ENCODE results near the gene ORM2.

Gene ORM2

GRCh38 chr9:114294664-114295063 lies 35.0 kb upstream of the ORM2 start:
- Histone ChIP-seq H3K9me3 (ENCODE audit: control insufficient read depth, low read length) (no peaks in the 10 kb centered on the region), H3K36me3 (ENCODE audit: control insufficient read depth, insufficient read depth, low read length) (peaks cover 21% of the 10 kb centered on the region), H3K4me3 (ENCODE audit: insufficient read depth, low read depth, low read length) (no peak overlapping the region)

GRCh38 chr9:114296338-114296737 lies 33.3 kb upstream of the ORM2 start:
- no peaks in the 10 kb centered on the region for H3K27me3 ChIP-seq (ENCODE audit: control insufficient read depth, insufficient read depth, low read length, poor library complexity, severe bottlenecking)
- no peak overlapping the region for H3K4me3 ChIP-seq (ENCODE audit: insufficient read depth, low read depth, low read length)
- 100% methylated on average over 1 of the region's 1 CpG; no CpG with 5 or more reads in 1 of the 2 experiments for WGBS, 2 experiments
- peaks cover 21% of the 10 kb centered on the region for H3K36me3 ChIP-seq (ENCODE audit: control insufficient read depth, insufficient read depth, low read length)
- H3K27ac ChIP-seq (ENCODE audit: insufficient read depth, low read depth, low read length, poor library complexity, severe bottlenecking): no peak overlapping the region
- H3K9me3 ChIP-seq (ENCODE audit: control insufficient read depth, low read length): no peaks in the 10 kb centered on the region
- no peaks in the 10 kb centered on the region for H3K4me1 ChIP-seq (ENCODE audit: control insufficient read depth, insufficient read depth, low read length)

More at GRCh38 chr9:114294664-114295063, 35.0 kb upstream of the ORM2 start:
- Histone ChIP-seq H3K4me1 (ENCODE audit: control insufficient read depth, insufficient read depth, low read length) (no peaks in the 10 kb centered on the region), H3K27me3 (ENCODE audit: control insufficient read depth, insufficient read depth, low read length, poor library complexity, severe bottlenecking) (no peaks in the 10 kb centered on the region), H3K27ac (ENCODE audit: insufficient read depth, low read depth, low read length, poor library complexity, severe bottlenecking) (no peak overlapping the region)

- H3K4me3 ChIP-seq (ENCODE audit: insufficient read depth, low read depth, low read length): no peak overlapping the region
- no peaks in the 10 kb centered on the region for H3K4me1 ChIP-seq (ENCODE audit: control insufficient read depth, insufficient read depth, low read length)
- WGBS, 2 experiments: 93 to 94% methylated on average over 15 of the region's 15 CpGs
- no peaks in the 10 kb centered on the region for H3K27me3 ChIP-seq (ENCODE audit: control insufficient read depth, insufficient read depth, low read length, poor library complexity, severe bottlenecking)
- no peak overlapping the region for H3K27ac ChIP-seq (ENCODE audit: insufficient read depth, low read depth, low read length, poor library complexity, severe bottlenecking)
- peaks cover 16% of the 10 kb centered on the region for H3K36me3 ChIP-seq (ENCODE audit: control insufficient read depth, insufficient read depth, low read length)
- H3K9me3 ChIP-seq (ENCODE audit: control insufficient read depth, low read length): no peaks in the 10 kb centered on the region
These were observed 30.1 kb upstream of the ORM2 start for GRCh38 chr9:114299286-114300152.

GRCh38 chr9:114300153-114300845 lies 29.4 kb upstream of the ORM2 start:
- H3K36me3 ChIP-seq (ENCODE audit: control insufficient read depth, insufficient read depth, low read length): peaks cover 9% of the 10 kb centered on the region
- 92% methylated on average over 4 of the region's 4 CpGs for WGBS, 2 experiments

GRCh38 chr9:114300846-114301797 lies 28.5 kb upstream of the ORM2 start:
- H3K36me3 ChIP-seq (ENCODE audit: control insufficient read depth, insufficient read depth, low read length): peaks cover 5% of the 10 kb centered on the region
- no peak overlapping the region for H3K4me3 ChIP-seq (ENCODE audit: insufficient read depth, low read depth, low read length)
- WGBS, 2 experiments: 93 to 94% methylated on average over 31 of the region's 31 CpGs
- H3K4me1 ChIP-seq (ENCODE audit: control insufficient read depth, insufficient read depth, low read length): no peaks in the 10 kb centered on the region
- no peaks in the 10 kb centered on the region for H3K27me3 ChIP-seq (ENCODE audit: control insufficient read depth, insufficient read depth, low read length, poor library complexity, severe bottlenecking)
- no peaks in the 10 kb centered on the region for H3K9me3 ChIP-seq (ENCODE audit: control insufficient read depth, low read length)
- no peak overlapping the region for H3K27ac ChIP-seq (ENCODE audit: insufficient read depth, low read depth, low read length, poor library complexity, severe bottlenecking)

More at GRCh38 chr9:114300153-114300845, 29.4 kb upstream of the ORM2 start:
- Histone ChIP-seq H3K27ac (ENCODE audit: insufficient read depth, low read depth, low read length, poor library complexity, severe bottlenecking) (no peak overlapping the region), H3K9me3 (ENCODE audit: control insufficient read depth, low read length) (no peaks in the 10 kb centered on the region), H3K4me3 (ENCODE audit: insufficient read depth, low read depth, low read length) (no peak overlapping the region), H3K4me1 (ENCODE audit: control insufficient read depth, insufficient read depth, low read length) (no peaks in the 10 kb centered on the region), H3K27me3 (ENCODE audit: control insufficient read depth, insufficient read depth, low read length, poor library complexity, severe bottlenecking) (no peaks in the 10 kb centered on the region)

GRCh38 chr9:114301798-114302565 lies 27.7 kb upstream of the ORM2 start:
- Histone ChIP-seq H3K36me3 (ENCODE audit: control insufficient read depth, insufficient read depth, low read length) (peaks cover 5% of the 10 kb centered on the region), H3K9me3 (ENCODE audit: control insufficient read depth, low read length) (no peaks in the 10 kb centered on the region), H3K27me3 (ENCODE audit: control insufficient read depth, insufficient read depth, low read length, poor library complexity, severe bottlenecking) (no peaks in the 10 kb centered on the region), H3K27ac (ENCODE audit: insufficient read depth, low read depth, low read length, poor library complexity, severe bottlenecking) (no peak overlapping the region), H3K4me1 (ENCODE audit: control insufficient read depth, insufficient read depth, low read length) (no peaks in the 10 kb centered on the region), H3K4me3 (ENCODE audit: insufficient read depth, low read depth, low read length) (no peak overlapping the region)
- WGBS, 2 experiments: 87 to 91% methylated on average over 15 of the region's 15 CpGs

- H3K4me1 ChIP-seq (ENCODE audit: control insufficient read depth, insufficient read depth, low read length): no peaks in the 10 kb centered on the region
- H3K27me3 ChIP-seq (ENCODE audit: control insufficient read depth, insufficient read depth, low read length, poor library complexity, severe bottlenecking): no peaks in the 10 kb centered on the region
- no peak overlapping the region for H3K27ac ChIP-seq (ENCODE audit: insufficient read depth, low read depth, low read length, poor library complexity, severe bottlenecking)
- H3K4me3 ChIP-seq (ENCODE audit: insufficient read depth, low read depth, low read length): no peak overlapping the region
- no peaks in the 10 kb centered on the region for H3K36me3 ChIP-seq (ENCODE audit: control insufficient read depth, insufficient read depth, low read length)
- WGBS, 2 experiments: 82 to 87% methylated on average over 6 of the region's 6 CpGs
- no peaks in the 10 kb centered on the region for H3K9me3 ChIP-seq (ENCODE audit: control insufficient read depth, low read length)
These were observed 26.9 kb upstream of the ORM2 start for GRCh38 chr9:114302727-114303126.

GRCh38 chr9:114303571-114303970 lies 26.1 kb upstream of the ORM2 start:
- no peak overlapping the region for H3K4me3 ChIP-seq (ENCODE audit: insufficient read depth, low read depth, low read length)
- no peaks in the 10 kb centered on the region for H3K9me3 ChIP-seq (ENCODE audit: control insufficient read depth, low read length)
- 85 to 86% methylated on average over 5 of the region's 5 CpGs for WGBS, 2 experiments
- H3K36me3 ChIP-seq (ENCODE audit: control insufficient read depth, insufficient read depth, low read length): no peaks in the 10 kb centered on the region
- no peaks in the 10 kb centered on the region for H3K4me1 ChIP-seq (ENCODE audit: control insufficient read depth, insufficient read depth, low read length)
- no peaks in the 10 kb centered on the region for H3K27me3 ChIP-seq (ENCODE audit: control insufficient read depth, insufficient read depth, low read length, poor library complexity, severe bottlenecking)
- H3K27ac ChIP-seq (ENCODE audit: insufficient read depth, low read depth, low read length, poor library complexity, severe bottlenecking): no peak overlapping the region

GRCh38 chr9:114303977-114304376 lies 25.7 kb upstream of the ORM2 start:
- H3K27me3 ChIP-seq (ENCODE audit: control insufficient read depth, insufficient read depth, low read length, poor library complexity, severe bottlenecking): no peaks in the 10 kb centered on the region
- H3K4me3 ChIP-seq (ENCODE audit: insufficient read depth, low read depth, low read length): no peak overlapping the region
- H3K36me3 ChIP-seq (ENCODE audit: control insufficient read depth, insufficient read depth, low read length): no peaks in the 10 kb centered on the region
- H3K4me1 ChIP-seq (ENCODE audit: control insufficient read depth, insufficient read depth, low read length): no peaks in the 10 kb centered on the region
- no peaks in the 10 kb centered on the region for H3K9me3 ChIP-seq (ENCODE audit: control insufficient read depth, low read length)
- 94 to 96% methylated on average over 4 of the region's 4 CpGs for WGBS, 2 experiments
- H3K27ac ChIP-seq (ENCODE audit: insufficient read depth, low read depth, low read length, poor library complexity, severe bottlenecking): no peak overlapping the region

Data from ectodermal cell (in vitro differentiated cells).